H9 (cell line): ENCODE data around the gene PTCRA. TPM values are rescaled to one million over a fixed set of nuclear protein-coding genes. Genes with fewer than 3 reads are reported as not detected.

Source experiments
- DNase-seq: peaks from one replicate; pipeline ENCODE4 v3.0.0-alpha.2; 2017
- H2AFZ ChIP-seq: one replicate; pipeline ENCODE4 v1.6.1; 2013; ENCODE audit warnings: mild to moderate bottlenecking, low read length, control low read depth, moderate library complexity
- H2AK5ac ChIP-seq: 2 replicates; pipeline ENCODE4 v1.6.1; 2013; ENCODE audit warnings: low read length, control low read depth, mixed read lengths; ENCODE audit not compliant: insufficient read length
- H2BK120ac ChIP-seq: one replicate; pipeline ENCODE4 v1.6.1; 2013; ENCODE audit warnings: low read depth, mild to moderate bottlenecking, low read length, control low read depth, inconsistent platforms; ENCODE audit not compliant: poor library complexity, severe bottlenecking
- H2BK12ac ChIP-seq: 2 replicates; pipeline ENCODE4 v1.6.1; 2013; ENCODE audit warnings: low read length, control low read depth, mixed read lengths, low read depth; ENCODE audit not compliant: insufficient read length
- H2BK15ac ChIP-seq: 2 replicates; pipeline ENCODE4 v1.6.1; 2013; ENCODE audit warnings: low read depth, low read length, control low read depth
- H2BK20ac ChIP-seq: one replicate; pipeline ENCODE4 v1.6.1; 2013; ENCODE audit warnings: low read depth, mild to moderate bottlenecking, low read length, control low read depth, inconsistent platforms; ENCODE audit not compliant: poor library complexity, severe bottlenecking
- H2BK5ac ChIP-seq: 2 replicates; pipeline ENCODE4 v1.6.1; 2013; ENCODE audit warnings: low read length, control low read depth, mixed read lengths; ENCODE audit not compliant: insufficient read length
- H3K14ac ChIP-seq: 2 replicates; pipeline ENCODE4 v1.6.1; 2013; ENCODE audit warnings: low read length, control low read depth; ENCODE audit not compliant: insufficient read depth
- H3K18ac ChIP-seq: 2 replicates; pipeline ENCODE4 v1.6.1; 2013; ENCODE audit warnings: low read depth, mild to moderate bottlenecking, mixed read lengths, low read length, control low read depth; ENCODE audit not compliant: insufficient read length
- H3K23ac ChIP-seq: 2 replicates; pipeline ENCODE4 v1.6.1; 2013; ENCODE audit warnings: low read length, control low read depth, mixed read lengths, low read depth; ENCODE audit not compliant: insufficient read length
- H3K23me2 ChIP-seq: 2 replicates; pipeline ENCODE4 v1.6.1; 2013; ENCODE audit warnings: low read depth, mild to moderate bottlenecking, mixed read lengths, low read length, control low read depth; ENCODE audit not compliant: insufficient read length, poor library complexity, severe bottlenecking
- H3K27ac ChIP-seq: 2 replicates; pipeline ENCODE4 v1.5.1; 2013; ENCODE audit warnings: low read length, control low read depth, mixed read lengths, low read depth; ENCODE audit not compliant: insufficient read length
- H3K27me3 ChIP-seq: 2 replicates; pipeline ENCODE4 v1.6.1; 2013; ENCODE audit warnings: low read length, control low read depth, inconsistent platforms; ENCODE audit not compliant: insufficient read depth
- H3K4ac ChIP-seq: 2 replicates; pipeline ENCODE4 v1.6.1; 2013; ENCODE audit warnings: low read depth, mild to moderate bottlenecking, control low read depth, inconsistent platforms, low read length, moderate library complexity
- H3K4me1 ChIP-seq: 2 replicates; pipeline ENCODE4 v1.6.1; 2013; ENCODE audit warnings: low read length, control low read depth, inconsistent platforms; ENCODE audit not compliant: insufficient read depth
- H3K4me2 ChIP-seq: 2 replicates; pipeline ENCODE4 v1.6.1; 2013; ENCODE audit warnings: low read length, control low read depth, mixed read lengths; ENCODE audit not compliant: insufficient read length, insufficient read depth
- H3K56ac ChIP-seq: 2 replicates; pipeline ENCODE4 v1.6.1; 2013; ENCODE audit warnings: low read depth, mild to moderate bottlenecking, mixed read lengths, low read length, control low read depth; ENCODE audit not compliant: insufficient read length
- H3K79me1 ChIP-seq: 2 replicates; pipeline ENCODE4 v1.6.1; 2013; ENCODE audit warnings: low read depth, mild to moderate bottlenecking, moderate library complexity, low read length, control low read depth, inconsistent platforms; ENCODE audit not compliant: insufficient read depth, poor library complexity, severe bottlenecking
- H3K79me2 ChIP-seq: 2 replicates; pipeline ENCODE4 v1.6.1; 2013; ENCODE audit warnings: low read length, control low read depth, inconsistent platforms; ENCODE audit not compliant: insufficient read depth
- H3K9ac ChIP-seq: 2 replicates; pipeline ENCODE4 v1.6.1; 2013; ENCODE audit warnings: low read length, control low read depth, mixed read lengths; ENCODE audit not compliant: insufficient read length; ENCODE audit errors: extremely low read depth
- H3K9me3 ChIP-seq: one replicate; pipeline ENCODE4 v1.6.1; 2013; ENCODE audit warnings: low read depth, low read length, inconsistent platforms; ENCODE audit not compliant: control insufficient read depth
- H3T11ph ChIP-seq: one replicate; pipeline ENCODE4 v1.6.1; 2013; ENCODE audit warnings: mild to moderate bottlenecking, low read length, control low read depth, inconsistent platforms
- H4K20me1 ChIP-seq: one replicate; pipeline ENCODE4 v1.6.1; 2013; ENCODE audit not compliant: control insufficient read depth, insufficient read length, insufficient read depth
- H4K5ac ChIP-seq: 2 replicates; pipeline ENCODE4 v1.6.1; 2013; ENCODE audit warnings: low read depth, mild to moderate bottlenecking, mixed read lengths, low read length, control low read depth; ENCODE audit not compliant: insufficient read length
- H4K8ac ChIP-seq: replicated peaks from 2 replicates; pipeline ENCODE4 v1.6.1; 2013; ENCODE audit warnings: low read length, control low read depth, mixed read lengths, low read depth; ENCODE audit not compliant: insufficient read length
- H4K91ac ChIP-seq: 2 replicates; pipeline ENCODE4 v1.6.1; 2013; ENCODE audit warnings: low read depth, mild to moderate bottlenecking, moderate library complexity, mixed read lengths, low read length, control low read depth; ENCODE audit not compliant: insufficient read length
- H3K27ac Mint-ChIP-seq, 3 experiments: 2 replicates in 2 of 3; 3 replicates in 1 of 3; pipeline ENCODE4 v1.8.0; 2020 to 2021; ENCODE audit warnings: mixed read lengths in 3 of 3, mild to moderate bottlenecking in 1 of 3, moderate library complexity in 1 of 3
- H3K27me3 Mint-ChIP-seq: 2 replicates; pipeline ENCODE4 v1.8.0; 2021; ENCODE audit warnings: low read depth, mild to moderate bottlenecking, moderate library complexity, mixed read lengths
- H3K36me3 Mint-ChIP-seq, 3 experiments: 2 replicates in 2 of 3; 3 replicates in 1 of 3; pipeline ENCODE4 v1.8.0; 2020 to 2021; ENCODE audit warnings: low read depth in 3 of 3, mixed read lengths in 3 of 3; ENCODE audit not compliant: insufficient read depth in 1 of 3
- H3K4me1 Mint-ChIP-seq, 2 experiments: 2 replicates each; pipeline ENCODE4 v1.8.0; 2020; ENCODE audit warnings: mixed read lengths in 2 of 2
- H3K4me3 Mint-ChIP-seq, 2 experiments: 2 replicates in 1 of 2; 3 replicates in 1 of 2; pipeline ENCODE4 v1.8.0; 2020 to 2021; ENCODE audit warnings: mild to moderate bottlenecking in 2 of 2, mixed read lengths in 2 of 2, moderate library complexity in 1 of 2
- H3K9me3 Mint-ChIP-seq, 2 experiments: 2 replicates in 1 of 2; 3 replicates in 1 of 2; pipeline ENCODE4 v1.8.0; 2020; ENCODE audit warnings: mild to moderate bottlenecking in 2 of 2, mixed read lengths in 2 of 2, moderate library complexity in 1 of 2
- WGBS: extraction: QIAGEN DNeasy Blood & Tissue Kit; methylation state at CpG from one replicate; pipeline ENCODE4 v1.1.7; 2013; ENCODE audit warnings: missing lambda C conversion rate, low lambda C conversion rate, mixed read lengths; ENCODE audit not compliant: insufficient read length; ENCODE audit errors: extremely low coverage; 5-methylcytosine and 5-hydroxymethylcytosine counted together
- total RNA-seq: library from RNA; stranded (reverse); gene quantifications from 2 replicates; pipeline ENCODE4 v1.2.1, GENCODE V29; 2021
- TF ChIP-seq, protein P1 (sequence below): fragments of 200-600 bp; sonication (generic); conservative IDR thresholded peaks from 3 replicates; pipeline ENCODE4 v1.8.0; 2021; ENCODE audit warnings: antibody characterized with exemption, mild to moderate bottlenecking

The PTCRA gene
- total RNA-seq, 1 experiment from 2014 or later = not detected

DNA sequence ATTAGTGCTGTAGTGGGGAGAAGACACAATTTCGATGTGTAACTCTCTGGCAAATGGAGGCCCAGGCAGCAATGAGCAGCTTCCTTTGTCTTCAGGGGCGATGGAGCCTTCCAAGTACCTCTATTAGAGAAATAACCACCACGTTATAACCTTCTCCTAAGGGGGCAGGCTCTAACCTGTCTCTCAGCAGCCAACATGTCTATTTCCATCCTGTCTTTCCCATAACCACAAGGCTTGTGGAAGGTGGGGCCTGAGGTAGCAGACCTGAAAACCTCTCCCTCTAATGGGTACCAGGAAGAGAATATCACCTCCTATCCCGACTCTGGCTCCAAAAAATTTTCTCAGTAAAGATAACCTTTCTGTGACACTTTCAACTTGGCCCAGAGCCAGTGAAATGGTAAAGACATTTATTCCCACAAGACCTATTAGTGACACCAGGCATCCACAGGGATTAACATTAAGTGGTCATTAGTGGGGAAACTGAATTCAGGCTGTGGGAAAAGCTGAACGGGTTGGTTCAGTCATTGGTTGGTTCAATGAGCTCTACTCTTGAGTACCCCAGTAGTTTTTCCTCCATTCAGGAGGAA is 59.2 kb downstream of the PTCRA start:
- no peak overlapping the region for H3K4me2 ChIP-seq
- H3K27me3 ChIP-seq = no peaks in the 10 kb centered on the region
- H4K8ac ChIP-seq = no peak overlapping the region
- H2AK5ac ChIP-seq = no peak overlapping the region
- Mint-ChIP-seq H3K36me3 (peaks cover 4 to 10% (median 7%) of the 10 kb centered on the region in 3 experiments; a peak in 5 of 7 replicates), H3K27ac (no peak overlapping the region), H3K9me3 (no peaks in the 10 kb centered on the region), H3K4me3 (no peak overlapping the region), H3K27me3 (no peaks in the 10 kb centered on the region), H3K4me1 (peaks cover 13 to 17% of the 10 kb centered on the region in 2 experiments)
- no peak overlapping the region for H3K4ac ChIP-seq
- no CpG with 5 or more reads among the region's 5 CpGs for WGBS
- H3K23ac ChIP-seq = no peak overlapping the region
- no peaks in the 10 kb centered on the region for H3K79me1 ChIP-seq
- peaks cover 11% of the 10 kb centered on the region for H3K23me2 ChIP-seq
- no peak overlapping the region for H4K91ac ChIP-seq
- H3K9ac ChIP-seq = no peak overlapping the region
- TF ChIP-seq, protein P1, sequence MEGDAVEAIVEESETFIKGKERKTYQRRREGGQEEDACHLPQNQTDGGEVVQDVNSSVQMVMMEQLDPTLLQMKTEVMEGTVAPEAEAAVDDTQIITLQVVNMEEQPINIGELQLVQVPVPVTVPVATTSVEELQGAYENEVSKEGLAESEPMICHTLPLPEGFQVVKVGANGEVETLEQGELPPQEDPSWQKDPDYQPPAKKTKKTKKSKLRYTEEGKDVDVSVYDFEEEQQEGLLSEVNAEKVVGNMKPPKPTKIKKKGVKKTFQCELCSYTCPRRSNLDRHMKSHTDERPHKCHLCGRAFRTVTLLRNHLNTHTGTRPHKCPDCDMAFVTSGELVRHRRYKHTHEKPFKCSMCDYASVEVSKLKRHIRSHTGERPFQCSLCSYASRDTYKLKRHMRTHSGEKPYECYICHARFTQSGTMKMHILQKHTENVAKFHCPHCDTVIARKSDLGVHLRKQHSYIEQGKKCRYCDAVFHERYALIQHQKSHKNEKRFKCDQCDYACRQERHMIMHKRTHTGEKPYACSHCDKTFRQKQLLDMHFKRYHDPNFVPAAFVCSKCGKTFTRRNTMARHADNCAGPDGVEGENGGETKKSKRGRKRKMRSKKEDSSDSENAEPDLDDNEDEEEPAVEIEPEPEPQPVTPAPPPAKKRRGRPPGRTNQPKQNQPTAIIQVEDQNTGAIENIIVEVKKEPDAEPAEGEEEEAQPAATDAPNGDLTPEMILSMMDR = no peak
- H3K4me1 ChIP-seq = no peaks in the 10 kb centered on the region; the same call in 1 of the 2 replicates
- H4K20me1 ChIP-seq = no peaks in the 10 kb centered on the region
- H3K56ac ChIP-seq = no peak overlapping the region
- H3K18ac ChIP-seq = no peak overlapping the region
- H2BK120ac ChIP-seq = no peak overlapping the region
- no peak overlapping the region for H3T11ph ChIP-seq
- H2AFZ ChIP-seq = no peak overlapping the region
- no peaks in the 10 kb centered on the region for H3K79me2 ChIP-seq
- H2BK15ac ChIP-seq = no peak overlapping the region
- no peak overlapping the region for H4K5ac ChIP-seq
- H3K9me3 ChIP-seq = no peaks in the 10 kb centered on the region
- no peak overlapping the region for H3K14ac ChIP-seq
- H2BK5ac ChIP-seq = no peak overlapping the region
- no peak overlapping the region for H3K27ac ChIP-seq
- DNase-seq = no peak
- no peak overlapping the region for H2BK12ac ChIP-seq
- no peak overlapping the region for H2BK20ac ChIP-seq

Other genes with a start within 250 kb of the PTCRA start
- gene PRPH2, start 193.5 kb upstream of the PTCRA start, total RNA-seq = 0.31 and 0.39 TPM in 2 replicates
- gene TBCC, start 169.9 kb upstream of the PTCRA start, total RNA-seq = 25.6 and 30.2 TPM in 2 replicates
- 9.7 and 9.8 TPM in 2 replicates for gene BICRAL, start 134.0 kb upstream of the PTCRA start, total RNA-seq
- 126 and 130 TPM in 2 replicates for gene RPL7L1, start 36.4 kb upstream of the PTCRA start, total RNA-seq
- 56.0 and 59.9 TPM in 2 replicates for gene CNPY3, start 13.4 kb downstream of the PTCRA start, total RNA-seq
- 1.1 TPM in 2 replicates for gene GNMT, start 44.7 kb downstream of the PTCRA start, total RNA-seq
- gene PEX6, start 63.1 kb downstream of the PTCRA start, total RNA-seq = 15.5 and 15.6 TPM in 2 replicates
- gene PPP2R5D, start 68.5 kb downstream of the PTCRA start, total RNA-seq = 53.5 and 57.7 TPM in 2 replicates
- gene MEA1, start 97.9 kb downstream of the PTCRA start, total RNA-seq = 105 and 113 TPM in 2 replicates
- 146 TPM in 2 replicates for gene KLHDC3, start 98.2 kb downstream of the PTCRA start, total RNA-seq
- gene RRP36, start 105.6 kb downstream of the PTCRA start, total RNA-seq = 117 and 121 TPM in 2 replicates
- gene CUL7, start 137.8 kb downstream of the PTCRA start, total RNA-seq = 23.5 and 24.5 TPM in 2 replicates
- gene MRPL2, start 143.4 kb downstream of the PTCRA start, total RNA-seq = 71.9 and 74.4 TPM in 2 replicates
- 29.7 TPM in 2 replicates for gene KLC4, start 143.6 kb downstream of the PTCRA start, total RNA-seq
- 126 and 128 TPM in 2 replicates for gene PTK7, start 160.3 kb downstream of the PTCRA start, total RNA-seq